Measurements from ENCODE around the gene ARAP2.
A peak's percentile ranks its signal among the peaks of the same experiment; 100 is the strongest.

ARAP2 gene

DNA sequence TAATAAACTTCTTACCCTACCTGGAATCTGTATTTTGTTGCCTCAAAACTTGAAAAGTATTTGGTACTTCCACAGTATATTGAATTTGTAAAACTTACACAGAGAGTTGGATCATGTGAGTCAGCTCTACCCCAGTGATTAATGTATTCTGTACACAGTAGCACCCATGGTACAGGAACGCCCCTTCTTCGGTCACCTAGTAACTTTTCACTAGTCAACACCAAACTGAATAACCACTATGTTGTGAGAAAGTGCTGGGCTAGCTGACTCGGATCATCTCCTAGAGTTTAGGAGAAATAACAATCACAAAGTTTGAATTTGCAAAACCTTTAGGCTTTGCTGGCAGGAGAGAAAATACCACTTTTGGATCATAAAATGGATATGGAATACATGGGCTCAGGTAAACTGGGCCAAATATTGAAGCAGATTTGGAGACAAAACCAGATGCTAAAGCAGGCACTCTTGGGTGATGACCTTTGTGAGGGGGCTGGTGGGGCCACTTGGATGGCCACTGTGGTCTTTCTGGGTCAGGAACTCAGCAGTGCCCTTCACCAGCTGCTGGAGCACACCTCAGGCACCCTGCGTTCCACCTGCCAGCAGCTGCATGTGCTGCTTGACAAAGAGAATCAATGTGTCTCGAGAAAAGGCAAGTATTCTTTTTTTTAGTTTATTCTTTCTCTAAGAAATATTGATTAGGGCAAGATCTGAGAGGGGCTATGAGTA, 37.2 kb upstream of the ARAP2 start, which contains the start of gene DTHD1:
Gene DTHD1 (plus strand): TSS at position 233 of the 723 bp plus-strand sequence. CDS start 143 bp downstream, at position 376.
- no peak for TF ChIP-seq CTCF (conservative IDR thresholded peaks at IDR 0.05; ENCODE audit: low read length)
- TF ChIP-seq EZH2phosphoT487 (IDR thresholded peaks at IDR 0.05; ENCODE audit: borderline replicate concordance), result no peak
- Histone ChIP-seq H4K20me1 (ENCODE audit: insufficient read depth, low read length, poor library complexity, severe bottlenecking) (no peaks in the 10 kb centered on the region), H3F3A (ENCODE audit: low read depth) (0 out of 2 replicates have a peak, but pooled peaks cover 3% of the 10 kb centered on the region), H3K9ac (ENCODE audit: low read depth, low read length, poor library complexity, severe bottlenecking) (peak within 1 kb of the TSS; percentile 59), H3K4me2 (ENCODE audit: low read depth, low read length, poor library complexity, severe bottlenecking) (peak within 1 kb of the TSS; percentile 68), H3K4me1 (ENCODE audit: insufficient read depth, low read length, poor library complexity, severe bottlenecking) (peaks cover 77% of the 10 kb centered on the region), H3K79me2 (ENCODE audit: insufficient read depth, low read length) (no peaks in the 10 kb centered on the region), H2AFZ (ENCODE audit: low read length) (0 out of 2 replicates have a peak within 1 kb of the TSS, but pooled peaks have one; percentile 8), H3K4me3 (ENCODE audit: low read length, poor library complexity, severe bottlenecking) (peak within 1 kb of the TSS; percentile 54), H3K9me2 (replicated peaks; ENCODE audit: low read depth, low read length) (no peaks in the 10 kb centered on the region), H3K9me3 (ENCODE audit: insufficient read depth, low read depth, low read length) (no peaks in the 10 kb centered on the region), H3K36me3 (ENCODE audit: insufficient read depth, low read length) (no peaks in the 10 kb centered on the region), H3K27me3 (ENCODE audit: insufficient read depth, low read length, poor library complexity, severe bottlenecking) (no peaks in the 10 kb centered on the region)

DNA sequence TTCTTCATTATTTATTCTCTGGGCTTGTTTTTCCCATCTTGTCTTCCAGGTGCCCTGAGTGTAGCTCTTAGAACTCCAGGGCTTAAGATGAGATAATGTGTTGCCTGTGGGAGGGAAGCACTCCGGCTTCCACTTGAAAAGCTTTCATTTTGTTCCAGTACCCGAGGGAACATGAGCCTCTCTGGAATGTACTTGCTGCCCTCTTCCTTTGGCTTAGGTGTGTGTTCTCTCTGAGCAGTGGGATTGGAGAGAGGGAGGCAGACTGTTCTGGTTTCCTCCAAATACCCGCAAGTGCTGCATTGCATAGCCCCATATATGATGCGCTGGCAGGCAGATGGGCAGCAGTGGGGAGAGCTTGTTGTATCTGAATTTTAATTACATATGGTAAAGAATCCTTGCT, 36.2 kb upstream of the ARAP2 start:
- no peaks in the 10 kb centered on the region for H3K79me2 ChIP-seq (ENCODE audit: insufficient read depth, low read length)
- H3F3A ChIP-seq (ENCODE audit: low read depth), result 0 out of 2 replicates have a peak, but pooled peaks cover 3% of the 10 kb centered on the region
- H3K27me3 ChIP-seq (ENCODE audit: insufficient read depth, low read length, poor library complexity, severe bottlenecking), result no peaks in the 10 kb centered on the region
- no peaks in the 10 kb centered on the region for H3K9me2 ChIP-seq (replicated peaks; ENCODE audit: low read depth, low read length)
- 0 out of 2 replicates have a peak overlapping the region, but pooled peaks have one; percentile 8 for H2AFZ ChIP-seq (ENCODE audit: low read length)
- peak overlapping the region; percentile 68 for H3K4me2 ChIP-seq (ENCODE audit: low read depth, low read length, poor library complexity, severe bottlenecking)
- H3K36me3 ChIP-seq (ENCODE audit: insufficient read depth, low read length), result no peaks in the 10 kb centered on the region
- H3K4me1 ChIP-seq (ENCODE audit: insufficient read depth, low read length, poor library complexity, severe bottlenecking), result peaks cover 68% of the 10 kb centered on the region
- no peaks in the 10 kb centered on the region for H4K20me1 ChIP-seq (ENCODE audit: insufficient read depth, low read length, poor library complexity, severe bottlenecking)
- peak overlapping the region; percentile 59 for H3K9ac ChIP-seq (ENCODE audit: low read depth, low read length, poor library complexity, severe bottlenecking)
- no peak for TF ChIP-seq CTCF (conservative IDR thresholded peaks at IDR 0.05; ENCODE audit: low read length)
- no peak for TF ChIP-seq EZH2phosphoT487 (IDR thresholded peaks at IDR 0.05; ENCODE audit: borderline replicate concordance)
- no peaks in the 10 kb centered on the region for H3K9me3 ChIP-seq (ENCODE audit: insufficient read depth, low read depth, low read length)
- peak overlapping the region; percentile 54 for H3K4me3 ChIP-seq (ENCODE audit: low read length, poor library complexity, severe bottlenecking)

DNA sequence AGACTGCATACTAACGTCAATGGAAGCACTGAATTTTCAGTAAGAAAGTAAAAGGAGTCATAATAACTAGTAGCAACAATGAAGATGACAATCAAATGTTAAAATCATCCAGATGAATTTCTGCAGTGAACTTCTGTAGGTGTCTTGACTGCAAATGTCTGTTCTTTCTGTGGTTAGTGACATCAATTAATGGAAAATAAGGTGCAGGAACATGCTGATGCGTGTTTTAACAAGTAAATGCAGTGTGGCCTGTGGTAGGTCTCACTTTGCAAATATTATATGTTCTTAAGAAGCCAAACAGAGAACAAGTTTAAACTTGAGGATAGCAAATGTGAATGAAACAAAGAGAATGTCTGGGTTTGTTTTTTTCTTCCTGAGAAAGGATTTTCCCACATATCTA, 34.5 kb upstream of the ARAP2 start:
- H3K4me2 ChIP-seq (ENCODE audit: low read depth, low read length, poor library complexity, severe bottlenecking), result peak overlapping the region; percentile 6
- no peaks in the 10 kb centered on the region for H3K9me2 ChIP-seq (replicated peaks; ENCODE audit: low read depth, low read length)
- H3K4me3 ChIP-seq (ENCODE audit: low read length, poor library complexity, severe bottlenecking), result no peak overlapping the region
- no peaks in the 10 kb centered on the region for H3K9me3 ChIP-seq (ENCODE audit: insufficient read depth, low read depth, low read length)
- no peaks in the 10 kb centered on the region for H3K79me2 ChIP-seq (ENCODE audit: insufficient read depth, low read length)
- H3K27me3 ChIP-seq (ENCODE audit: insufficient read depth, low read length, poor library complexity, severe bottlenecking), result no peaks in the 10 kb centered on the region
- 0 out of 2 replicates have a peak, but pooled peaks cover 3% of the 10 kb centered on the region for H3F3A ChIP-seq (ENCODE audit: low read depth)
- H3K36me3 ChIP-seq (ENCODE audit: insufficient read depth, low read length), result no peaks in the 10 kb centered on the region
- peaks cover 51% of the 10 kb centered on the region for H3K4me1 ChIP-seq (ENCODE audit: insufficient read depth, low read length, poor library complexity, severe bottlenecking)
- H2AFZ ChIP-seq (ENCODE audit: low read length), result peak overlapping the region; percentile 56; the same call in 1 of the 2 replicates
- no peaks in the 10 kb centered on the region for H4K20me1 ChIP-seq (ENCODE audit: insufficient read depth, low read length, poor library complexity, severe bottlenecking)
- TF ChIP-seq CTCF (conservative IDR thresholded peaks at IDR 0.05; ENCODE audit: low read length), result no peak
- no peak for TF ChIP-seq EZH2phosphoT487 (IDR thresholded peaks at IDR 0.05; ENCODE audit: borderline replicate concordance)
- peak overlapping the region; percentile 59 for H3K9ac ChIP-seq (ENCODE audit: low read depth, low read length, poor library complexity, severe bottlenecking)

Measured in Loucy (cell line).